SK-MEL-5 (cell line): ENCODE data around the gene PLA2G7. TPM values are rescaled to one million over a fixed set of nuclear protein-coding genes. Genes with fewer than 3 reads are reported as not detected.
A peak's percentile ranks its signal among the peaks of the same experiment; 100 is the strongest.
"Not testable (repeated sequence)": the region's sequence is repeated elsewhere in the genome, so short reads cannot be mapped to it uniquely, and the experiment has no call there.

ENCODE experiments used
- DNase-seq: peaks from one replicate; pipeline ENCODE4 v3.0.0-alpha.2; 2016; ENCODE audit warnings: low read depth, low spot score
- in situ Hi-C: cut with HindIII; loops from 2 replicates; pipeline ENCODE4 v1.10.0; 2016; ENCODE audit warnings: low sequenced_read_pairs, high pct_unique_total_duplicates, low pct_unique_long_range_greater_than_20kb
- polyA plus RNA-seq, 2 experiments: library from polyadenylated mRNA; depleted of rRNA; stranded (reverse); fragments of >200 nt; gene quantifications; 2 replicates each; pipeline ENCODE4 v1.2.3, GENCODE V29; 2015
- total RNA-seq: library from RNA; depleted of rRNA; stranded (reverse); fragments of >200 nt; shearing (Covaris generic); gene quantifications from 2 replicates; pipeline ENCODE4 v1.2.3, GENCODE V29; 2014; rRNA removed

The PLA2G7 gene
- 0.19 and 0.53 TPM in 2 replicates for total RNA-seq
- polyA plus RNA-seq (2015; cell fraction: cytosol; rRNA removed), result 0.05 and 0.23 TPM in 2 replicates
- polyA plus RNA-seq (2015; cell fraction: nucleus; rRNA removed), result 0.16 TPM in 1 of 2 replicates, not detected in the other

DNA sequence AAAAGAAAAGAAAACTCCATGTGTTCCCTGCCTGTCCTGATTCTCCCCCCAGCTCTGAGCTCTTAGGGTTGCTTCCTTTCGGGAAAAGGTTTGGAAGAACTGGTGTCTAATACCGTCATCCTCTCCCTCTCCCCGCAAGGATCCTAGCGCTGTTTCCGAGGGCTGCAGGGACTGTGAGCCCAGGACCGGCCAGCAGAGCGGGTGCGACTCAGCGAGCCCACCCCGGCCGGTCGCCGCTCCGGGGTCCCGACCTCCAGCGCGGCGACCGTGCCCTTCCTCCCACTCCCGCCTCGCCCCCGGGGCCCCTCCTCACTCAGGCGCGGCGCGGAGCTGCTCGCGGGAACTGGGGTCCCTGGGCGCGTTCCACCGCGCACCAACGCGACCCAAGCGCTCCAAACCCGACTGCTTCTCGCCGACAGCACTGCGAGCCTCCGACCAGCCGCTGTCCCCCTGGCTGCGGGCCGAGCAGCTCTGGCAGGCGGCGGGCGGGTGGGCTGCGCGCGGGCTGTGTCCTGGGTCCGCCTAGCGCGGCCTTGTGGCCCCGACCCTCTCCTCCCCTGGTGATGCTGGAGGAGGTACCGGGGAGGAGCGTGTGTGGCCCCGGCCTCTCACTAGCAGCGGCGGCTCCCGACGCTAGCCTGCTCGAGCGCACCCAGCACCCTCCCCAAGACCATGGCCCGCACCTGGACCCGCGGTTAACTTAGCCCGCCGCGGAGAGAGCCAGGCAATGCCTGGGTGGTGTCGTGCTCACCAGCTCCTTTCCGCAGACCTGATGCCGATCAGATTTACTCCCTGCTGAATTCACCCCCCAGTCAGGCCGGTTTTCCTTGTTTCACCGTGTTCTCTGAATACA lies at the start of gene PLA2G7:
Gene PLA2G7, minus strand, starts transcription at position 509 of the 853 bp plus-strand sequence. CDS start 12,484 bp downstream, outside the sequence.
- peak; percentile 12 for DNase-seq

DNA sequence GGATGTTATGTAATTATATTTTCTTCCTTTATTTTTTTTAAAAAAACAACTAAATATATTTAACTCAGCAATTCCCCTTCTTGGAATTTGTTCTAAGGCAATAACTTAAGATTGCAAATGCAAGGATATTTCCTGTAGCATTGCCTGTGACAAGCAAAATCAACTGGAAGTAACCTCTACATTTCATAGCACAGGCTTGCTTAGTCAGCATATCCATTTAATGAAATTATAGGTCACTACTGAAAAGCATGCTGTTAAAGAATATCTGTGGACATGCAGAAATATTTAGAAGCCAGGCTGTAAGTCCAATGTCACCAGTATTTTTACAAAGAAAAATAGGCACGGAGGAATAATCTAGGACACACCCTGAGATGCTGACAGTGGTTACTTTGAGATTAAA lies 49.4 kb upstream of the PLA2G7 start:
- no peak for DNase-seq
- in situ Hi-C loops, result no loop called here

More for the DNA sequence above, at the start of gene PLA2G7:
- in situ Hi-C loops, result no loop called here

GRCh38 chr6:46781478-46782378 lies 46.6 kb upstream of the PLA2G7 start:
- peak; percentile 81 for DNase-seq
- in situ Hi-C loops, result no loop called here

DNA sequence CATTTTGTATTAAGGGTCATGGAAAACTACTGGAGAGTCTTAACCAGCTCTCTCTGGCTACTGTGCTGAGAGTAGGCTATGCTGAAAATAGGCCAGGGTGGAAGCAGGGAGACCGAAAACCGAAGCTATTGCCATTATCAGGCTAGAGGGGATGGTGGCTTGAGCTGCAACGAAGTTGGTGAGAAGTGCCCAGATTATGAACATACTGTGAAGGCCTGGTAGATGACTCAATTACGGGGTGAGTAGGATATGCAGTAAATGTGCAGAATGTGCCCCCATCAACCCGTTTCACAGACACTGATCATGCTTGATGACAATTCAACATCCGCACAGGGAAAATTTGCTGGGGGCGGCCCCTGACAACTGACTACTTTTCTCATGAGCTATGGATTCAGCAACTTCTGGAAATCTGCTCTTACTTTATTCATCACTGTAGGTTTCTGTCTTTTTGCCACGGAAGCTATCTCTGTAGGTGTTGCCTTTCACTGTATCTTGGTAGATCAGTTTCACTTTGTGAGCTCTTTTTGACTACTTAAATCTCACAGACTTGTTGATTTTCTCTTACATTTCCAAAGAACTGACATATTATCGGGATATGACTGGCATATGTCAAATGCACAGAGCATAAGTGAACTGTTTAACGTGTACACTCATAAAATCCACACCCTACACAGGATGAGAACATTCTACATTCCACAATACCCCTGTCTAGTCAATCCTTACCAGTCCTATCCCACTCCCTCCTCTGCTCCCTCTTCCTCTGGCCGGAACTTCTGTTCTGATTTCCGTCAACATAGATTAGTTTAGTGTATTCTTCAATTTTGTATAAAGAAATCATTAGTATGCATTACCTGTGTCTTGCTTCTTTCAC lies 42.5 kb upstream of the PLA2G7 start:
- DNase-seq, result no peak
- in situ Hi-C loops, result no loop called here

DNA sequence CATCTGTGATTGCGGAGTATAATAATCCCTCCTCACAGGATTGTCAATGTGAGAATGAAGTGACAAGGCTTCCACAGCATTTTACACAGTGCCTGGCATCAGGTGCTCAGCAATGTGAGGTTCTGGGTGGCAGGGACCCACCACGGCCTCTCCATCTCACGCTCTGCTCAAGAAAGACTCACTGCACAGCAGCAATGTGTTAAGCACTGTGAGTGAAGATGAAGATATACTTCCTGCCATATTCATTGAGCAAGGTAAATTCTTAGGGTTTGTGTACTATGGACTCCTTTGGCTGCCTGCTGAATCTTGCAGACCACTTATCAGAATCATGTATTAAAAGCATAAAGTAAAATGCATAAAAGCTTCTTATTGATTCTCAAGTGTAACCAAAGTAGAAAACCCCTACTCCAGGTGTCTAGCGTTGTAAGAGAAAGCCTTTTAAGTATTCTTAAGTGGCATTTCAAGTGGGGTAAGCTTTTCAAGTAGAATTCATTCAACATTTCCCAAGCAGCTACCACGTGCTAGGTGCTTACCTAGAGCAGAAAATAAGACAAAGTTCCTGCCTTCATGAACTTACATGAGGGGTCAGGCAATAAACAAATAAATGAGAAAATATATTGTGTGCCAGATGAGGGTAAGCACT lies 41.0 kb upstream of the PLA2G7 start:
- in situ Hi-C loops, result no loop called here

GRCh38 chr6:46774736-46775135 lies 39.6 kb upstream of the PLA2G7 start:
- in situ Hi-C loops, DNase-seq: not testable (repeated sequence)

More for the DNA sequence above, 41.0 kb upstream of the PLA2G7 start:
- no peak for DNase-seq

DNA sequence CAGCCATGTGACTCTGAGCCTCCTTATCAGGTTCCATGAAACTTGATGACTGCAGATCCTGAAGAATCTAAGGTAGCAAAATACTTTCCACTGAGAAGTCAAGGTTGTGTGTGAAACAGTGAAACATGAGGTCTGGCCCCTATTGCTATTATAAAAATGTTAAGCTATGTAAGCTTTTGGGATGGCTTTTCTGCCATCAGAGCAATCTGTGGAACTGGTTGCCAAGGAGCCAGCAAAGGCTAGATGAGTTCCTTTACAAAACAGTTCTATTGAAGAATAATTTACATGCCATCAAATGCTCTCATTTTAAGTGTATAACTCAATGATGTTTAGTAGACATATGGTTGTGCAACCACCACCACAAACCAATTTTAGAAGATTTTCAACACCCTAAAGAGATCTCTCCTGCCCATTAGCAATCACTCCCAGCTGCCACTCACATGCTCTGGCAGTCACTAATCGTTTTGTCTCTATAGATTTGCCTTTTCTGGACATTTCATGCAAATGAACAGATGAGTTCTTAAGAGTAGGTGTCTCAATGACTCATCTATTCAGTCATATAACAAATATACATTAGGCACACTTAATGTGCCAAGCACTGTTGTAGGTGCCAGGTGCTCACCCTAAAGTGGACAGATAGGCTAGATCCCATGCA lies 38.2 kb upstream of the PLA2G7 start:
- in situ Hi-C loops, result no loop called here
- no peak for DNase-seq

DNA sequence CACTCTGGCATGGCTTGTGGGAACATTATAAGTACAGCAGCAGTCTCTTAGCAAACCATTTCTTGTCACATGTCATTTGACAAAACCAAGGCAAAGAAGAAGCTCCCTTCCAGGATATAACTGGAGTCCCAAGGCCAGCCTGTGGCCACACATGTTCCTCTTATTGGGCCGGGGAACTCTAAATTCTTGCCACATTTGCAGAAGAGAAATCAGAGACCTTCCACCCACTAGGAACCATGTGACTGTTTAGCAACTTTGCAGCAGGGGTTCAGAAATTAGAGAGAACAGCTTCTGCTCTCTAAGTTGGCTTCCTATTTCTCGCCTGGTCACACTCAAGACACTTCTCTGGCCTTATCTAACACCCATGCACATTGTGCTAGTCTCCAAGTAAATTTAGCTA lies 37.6 kb upstream of the PLA2G7 start:
- DNase-seq, result no peak
- in situ Hi-C loops, result no loop called here

- in situ Hi-C loops, result no loop called here
- no peak for DNase-seq
Observed at GRCh38 chr6:46772016-46772415, 36.8 kb upstream of the PLA2G7 start.

DNA sequence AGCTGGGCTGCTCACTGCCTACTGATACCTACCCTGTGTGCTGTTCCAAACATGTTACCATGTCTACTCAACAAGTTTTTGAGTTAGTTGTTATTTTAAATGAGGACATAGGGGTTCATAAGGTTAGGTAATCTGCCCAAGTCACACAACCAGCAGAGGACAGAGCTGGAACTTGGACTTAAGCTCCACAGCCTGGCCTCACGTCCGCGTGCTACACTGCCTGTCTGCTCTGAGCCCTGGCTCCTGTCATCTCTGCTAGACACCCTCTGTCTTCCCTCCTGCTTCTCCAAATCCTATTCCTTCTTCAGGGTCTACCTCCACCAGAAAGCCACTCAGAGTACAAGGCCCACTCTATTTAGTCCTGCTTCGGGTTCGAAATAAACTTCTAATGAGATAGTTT lies 29.8 kb upstream of the PLA2G7 start:
- in situ Hi-C loops, result no loop called here
- DNase-seq, result no peak

DNA sequence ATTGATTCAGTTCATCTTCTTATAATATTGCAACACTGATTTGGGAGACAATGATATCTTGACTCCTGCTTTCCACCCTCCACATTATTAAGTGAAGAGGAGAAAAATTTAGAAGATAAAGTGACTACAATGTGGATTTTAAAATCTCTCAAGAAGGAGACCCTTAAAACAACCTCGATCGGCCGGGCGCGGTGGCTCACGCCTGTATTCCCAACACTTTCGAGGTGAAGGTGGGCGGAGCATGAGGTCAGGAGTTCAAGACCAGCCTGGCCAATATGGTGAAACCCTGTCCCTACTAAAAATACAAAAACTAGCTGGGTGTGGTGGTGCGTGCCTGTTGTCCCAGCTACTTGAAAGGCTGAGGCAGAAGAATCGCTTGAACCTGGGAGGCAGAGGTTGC lies 29.1 kb upstream of the PLA2G7 start:
- DNase-seq, in situ Hi-C loops: not testable (repeated sequence)

- no peak for DNase-seq
- in situ Hi-C loops, result no loop called here
Observed at GRCh38 chr6:46763466-46763865, 28.3 kb upstream of the PLA2G7 start.

GRCh38 chr6:46760925-46761324 lies 25.8 kb upstream of the PLA2G7 start:
- in situ Hi-C loops, result no loop called here
- DNase-seq, result no peak

- in situ Hi-C loops, result no loop called here
- no peak for DNase-seq
Observed at GRCh38 chr6:46758960-46759753, 24.0 kb upstream of the PLA2G7 start.

GRCh38 chr6:46757214-46757596 lies 22.0 kb upstream of the PLA2G7 start:
- in situ Hi-C loops, result no loop called here
- DNase-seq, result peak; percentile 14
